Measurements from ENCODE around the gene OBSL1. TPM values are rescaled to one million over a fixed set of nuclear protein-coding genes. Genes with fewer than 3 reads are reported as not detected.
A peak's percentile ranks its signal among the peaks of the same experiment; 100 is the strongest.

Gene OBSL1
- total RNA-seq, 1 donor from 2014 or later: 43.6 TPM

DNA sequence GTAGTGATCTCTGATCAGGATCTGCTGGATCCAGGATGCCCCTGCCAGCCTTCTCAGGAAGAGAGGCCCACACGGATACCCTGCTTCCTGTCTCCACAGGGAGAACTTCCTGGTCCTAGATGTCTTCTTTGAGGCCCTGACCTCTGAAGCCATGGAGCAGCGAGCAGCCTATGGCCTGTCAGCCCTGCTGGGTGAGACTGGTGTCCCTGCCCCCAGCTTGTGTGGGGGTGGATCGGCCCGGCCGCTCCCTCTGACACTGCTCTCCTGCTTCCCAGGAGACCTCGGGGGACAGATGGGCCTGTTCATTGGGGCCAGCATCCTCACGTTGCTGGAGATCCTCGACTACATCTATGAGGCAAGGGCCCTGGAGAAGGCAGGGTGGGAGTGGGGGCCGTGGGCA, 34.4 kb downstream of the OBSL1 start:
- DNase-seq (ENCODE audit: low spot score): no peak
- ATAC-seq: no peak

DNA sequence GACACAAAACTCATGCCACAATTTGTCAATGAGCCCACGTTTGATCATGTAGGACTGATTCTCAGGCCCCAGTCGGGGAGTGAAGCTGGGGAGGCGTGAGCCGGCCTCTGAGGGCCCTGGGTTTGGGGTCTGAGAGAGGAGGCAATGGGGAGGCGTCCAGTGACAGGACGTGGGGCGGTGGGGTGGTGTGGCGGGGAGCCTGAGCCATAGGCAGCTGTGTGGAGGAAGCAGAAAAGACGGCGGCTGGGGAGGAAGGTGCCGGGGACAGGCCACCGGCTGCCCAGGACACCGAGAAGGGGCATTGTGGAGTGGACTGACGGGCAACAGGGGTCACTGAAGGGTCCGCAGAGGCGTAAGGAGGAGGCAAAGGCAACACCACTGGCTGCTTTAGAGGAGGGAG, 34.9 kb downstream of the OBSL1 start:
- ATAC-seq (no peak), DNase-seq (ENCODE audit: low spot score) (no peak)

DNA sequence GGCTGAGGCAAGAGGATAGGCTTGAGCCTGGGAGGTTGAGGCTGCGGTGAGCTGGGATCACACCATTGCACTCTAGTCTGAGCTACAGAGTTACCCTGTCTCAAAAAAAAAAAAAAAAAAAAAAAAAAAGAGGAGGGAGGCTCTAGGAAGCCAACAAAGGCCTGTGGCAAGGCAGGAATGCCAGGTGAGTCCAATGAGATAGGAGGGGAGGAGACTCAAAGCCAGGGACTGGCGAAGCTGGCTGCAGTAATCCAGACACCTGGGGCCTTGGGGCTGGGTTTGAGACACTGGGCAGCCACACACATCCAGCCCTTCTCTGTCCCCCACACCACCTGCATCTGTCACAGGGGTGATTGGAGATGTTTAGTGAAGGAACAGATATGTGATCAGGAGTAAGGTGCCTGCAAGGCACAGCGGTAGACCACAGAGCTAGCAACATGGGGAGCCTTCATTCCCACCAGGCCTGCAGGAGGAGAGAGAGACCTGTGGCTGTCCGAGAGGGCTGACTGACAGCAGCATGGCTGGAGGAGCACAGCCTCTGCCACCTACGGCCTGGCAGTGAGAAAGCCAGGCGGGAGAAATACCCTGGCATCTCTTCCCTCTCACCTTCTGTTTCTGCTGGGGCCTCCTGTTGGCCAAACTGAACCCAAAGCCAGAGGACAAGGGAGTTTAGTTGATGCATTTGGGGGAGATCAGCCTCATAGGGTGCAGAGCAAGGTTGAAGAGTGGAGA, 37.2 kb downstream of the OBSL1 start:
- ATAC-seq: no peak
- no peak for DNase-seq (ENCODE audit: low spot score)

DNA sequence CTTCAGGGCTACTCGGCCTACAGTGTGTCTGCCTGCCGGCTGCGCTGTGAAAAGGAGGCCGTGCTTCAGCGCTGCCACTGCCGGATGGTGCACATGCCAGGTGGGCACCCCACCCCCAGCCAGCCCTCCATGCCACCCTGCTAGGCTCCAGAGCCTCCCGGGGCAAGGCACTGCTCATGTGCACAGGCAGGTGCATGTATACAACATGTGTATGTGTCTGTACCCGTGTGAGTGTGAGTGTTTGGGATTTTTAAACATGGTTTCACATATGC, 39.0 kb downstream of the OBSL1 start:
- no peak for ATAC-seq
- no peak for DNase-seq (ENCODE audit: low spot score)

DNA sequence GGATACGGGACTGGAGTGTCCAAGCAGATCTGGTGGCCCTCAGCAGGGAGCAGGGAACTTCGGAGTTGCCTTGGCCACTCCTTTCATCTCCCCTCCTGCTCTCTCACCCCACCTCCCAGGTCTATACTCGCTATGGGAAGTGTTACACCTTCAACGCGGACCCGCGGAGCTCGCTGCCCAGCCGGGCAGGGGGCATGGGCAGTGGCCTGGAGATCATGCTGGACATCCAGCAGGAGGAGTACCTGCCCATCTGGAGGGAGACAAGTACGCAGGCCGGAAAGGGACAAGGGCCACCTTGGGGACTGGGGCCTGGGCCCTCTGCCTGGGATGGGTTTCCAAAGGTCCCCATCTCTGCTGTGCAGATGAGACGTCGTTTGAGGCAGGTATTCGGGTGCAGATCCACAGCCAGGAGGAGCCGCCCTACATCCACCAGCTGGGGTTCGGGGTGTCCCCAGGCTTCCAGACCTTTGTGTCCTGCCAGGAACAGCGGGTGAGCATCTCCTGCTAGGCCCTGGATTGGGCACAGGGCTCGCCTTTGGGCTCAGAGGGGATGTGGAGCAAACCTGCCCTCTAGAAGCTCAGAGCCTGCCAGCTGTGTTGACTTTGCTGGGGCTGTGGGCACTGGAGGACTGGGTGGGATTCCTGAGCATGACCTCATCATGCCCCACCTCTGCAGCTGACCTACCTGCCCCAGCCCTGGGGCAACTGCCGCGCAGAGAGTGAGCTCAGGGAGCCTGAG, 39.5 kb downstream of the OBSL1 start:
- DNase-seq (ENCODE audit: low spot score) (no peak), ATAC-seq (no peak)

DNA sequence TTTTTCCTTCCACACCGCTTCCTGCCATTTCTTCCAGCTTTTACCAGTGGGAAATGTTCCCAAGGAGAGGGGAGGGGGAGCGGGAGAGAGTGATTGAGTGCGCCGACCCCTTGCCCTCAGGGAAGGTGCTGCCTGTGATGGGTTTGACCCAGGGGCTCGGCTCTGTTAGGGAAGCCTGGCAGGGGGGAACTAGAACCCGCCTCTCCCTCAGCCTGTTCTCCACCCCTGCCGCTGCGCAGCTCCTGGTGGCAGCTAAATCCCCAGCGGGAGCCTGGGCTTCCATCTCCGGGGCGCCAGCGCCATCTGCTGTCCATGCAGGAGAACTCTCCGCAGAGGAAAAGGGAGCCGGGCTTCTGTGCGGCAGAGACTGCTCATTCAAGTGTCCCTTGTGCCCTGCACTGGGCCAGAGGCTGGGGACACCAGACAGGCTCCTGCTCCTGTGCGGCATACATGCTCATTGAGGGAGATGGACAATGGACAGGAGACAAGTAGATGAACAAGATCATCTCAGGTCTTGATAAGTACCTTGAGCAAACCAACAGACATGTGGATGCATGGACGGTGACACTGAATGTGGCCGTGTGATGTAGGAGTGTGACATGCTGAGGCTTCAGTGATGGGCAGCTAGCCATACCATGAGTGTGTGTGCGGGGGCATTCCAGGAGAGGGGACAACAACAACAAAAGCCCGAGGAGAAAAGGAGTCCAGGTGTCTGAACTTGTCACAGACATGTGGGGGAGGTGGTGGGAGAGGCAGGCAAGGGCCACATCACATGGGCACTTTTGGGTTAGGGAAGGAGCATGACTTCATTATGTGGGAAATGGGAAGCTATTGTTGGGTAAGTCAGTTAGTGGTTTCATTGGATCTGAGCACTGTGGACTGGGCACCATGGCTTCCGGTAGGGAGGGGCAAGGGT, 41.0 kb downstream of the OBSL1 start:
- peak; percentile 87 for DNase-seq (ENCODE audit: low spot score)

DNA sequence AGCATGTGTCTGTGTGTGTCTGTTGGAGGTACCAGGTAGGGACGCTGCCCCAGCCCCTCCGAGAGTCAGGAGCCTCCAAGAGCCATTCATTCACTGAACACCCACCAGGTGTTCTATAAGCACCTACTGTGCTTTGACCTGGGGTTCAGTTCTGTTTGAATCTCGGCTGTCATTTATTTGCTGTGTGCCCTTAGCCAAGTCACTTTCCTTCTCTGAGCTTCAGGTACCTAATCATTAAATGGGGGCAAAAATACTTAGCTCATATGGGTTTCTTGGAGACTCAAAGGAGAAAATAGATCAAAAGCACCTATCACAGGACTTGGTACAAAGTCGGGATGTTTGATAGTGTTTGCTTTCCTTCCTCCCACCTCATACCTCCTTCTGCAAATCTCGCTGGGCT, 43.9 kb downstream of the OBSL1 start:
- DNase-seq (ENCODE audit: low spot score) (no peak), ATAC-seq (no peak)

More for the DNA sequence above, 41.0 kb downstream of the OBSL1 start:
- peak; percentile 98 for ATAC-seq

DNA sequence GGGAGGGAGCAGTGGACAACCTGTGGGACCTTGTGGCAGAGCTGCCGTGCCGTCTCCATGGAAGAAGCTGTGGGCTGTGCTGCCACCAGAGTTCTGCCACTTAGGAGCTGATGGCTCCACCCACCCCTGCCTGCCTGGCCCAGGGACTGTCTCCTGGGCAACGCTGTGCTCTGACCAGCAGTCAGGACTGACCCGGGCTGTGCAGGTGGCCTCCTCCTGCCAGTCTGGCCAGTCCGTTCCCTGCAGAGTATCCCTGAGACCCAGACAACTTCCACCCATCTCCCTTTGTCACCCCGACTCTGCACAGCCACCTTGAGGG, 44.3 kb downstream of the OBSL1 start:
- DNase-seq (ENCODE audit: low spot score): no peak
- ATAC-seq: peak; percentile 66

DNA sequence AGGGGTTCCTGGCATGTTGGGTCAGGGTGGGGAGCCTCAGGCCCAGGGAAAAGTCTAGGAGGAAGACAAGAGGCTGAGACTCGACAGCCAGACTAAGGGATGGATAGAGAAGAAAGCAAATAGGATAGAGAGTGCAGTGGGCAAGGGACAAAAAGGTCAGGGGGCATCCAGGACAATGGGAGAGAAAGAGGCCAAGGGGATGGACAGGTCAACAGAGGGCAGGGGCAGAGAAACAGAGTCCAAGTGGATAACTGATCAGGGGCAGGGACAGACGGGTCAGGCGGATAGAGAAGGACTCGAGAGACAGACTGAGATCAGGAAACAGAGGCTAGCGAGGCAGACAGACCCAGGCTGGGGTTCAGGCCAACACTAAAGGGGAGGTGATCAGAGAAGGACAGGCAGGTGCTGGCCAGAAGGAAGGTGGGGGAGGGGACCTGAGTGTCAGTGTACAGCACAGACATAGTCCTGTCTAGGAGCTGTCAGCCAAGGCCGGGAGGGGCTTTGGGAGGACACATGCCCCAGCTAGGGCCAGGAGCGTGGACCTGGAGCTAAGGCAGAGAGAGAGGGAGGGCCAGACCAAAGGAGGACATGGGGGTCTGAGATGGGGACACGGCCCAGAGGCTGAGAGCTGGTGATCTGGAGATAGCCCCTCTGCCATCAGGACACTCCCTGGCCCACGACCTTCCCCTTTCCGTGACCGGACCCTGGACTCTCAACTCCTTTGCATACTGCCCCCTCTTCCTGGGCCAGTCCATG, 44.8 kb downstream of the OBSL1 start:
- ATAC-seq (no peak), DNase-seq (ENCODE audit: low spot score) (no peak)

DNA sequence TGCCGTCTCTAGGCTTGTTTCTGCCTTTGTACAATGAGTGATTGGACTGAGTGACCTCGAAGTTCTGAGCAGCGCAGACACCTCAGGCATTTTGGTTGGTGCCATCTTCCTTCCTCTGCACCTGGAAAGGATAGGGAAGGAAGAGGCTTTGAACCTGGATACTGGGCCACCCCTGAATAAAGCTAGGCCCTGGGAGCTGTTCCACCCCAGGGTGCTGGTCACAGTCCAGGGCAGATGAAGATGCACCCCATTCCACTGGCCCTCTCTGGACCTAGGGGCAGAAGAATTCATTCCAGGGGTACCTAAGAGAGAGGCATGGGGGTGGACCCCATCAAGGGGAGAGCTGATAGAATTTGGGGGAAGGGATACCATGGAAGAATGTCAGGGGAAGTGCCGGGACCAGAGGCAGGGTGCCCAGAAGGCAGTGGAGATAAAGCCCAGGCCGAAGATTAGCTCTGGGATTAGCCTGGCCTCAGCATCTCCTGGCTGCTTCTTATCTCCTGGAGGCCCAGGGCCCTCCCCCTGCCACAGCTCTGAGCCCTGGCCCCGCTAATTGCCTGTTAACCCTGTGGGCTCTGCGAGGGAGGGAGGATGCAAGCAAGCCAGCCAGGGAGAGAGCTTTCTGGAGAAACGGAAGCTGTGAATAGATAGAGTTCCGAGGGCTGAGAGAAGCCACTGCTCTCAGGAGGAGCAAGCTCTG, 45.7 kb downstream of the OBSL1 start:
- ATAC-seq (no peak), DNase-seq (ENCODE audit: low spot score) (no peak)

DNA sequence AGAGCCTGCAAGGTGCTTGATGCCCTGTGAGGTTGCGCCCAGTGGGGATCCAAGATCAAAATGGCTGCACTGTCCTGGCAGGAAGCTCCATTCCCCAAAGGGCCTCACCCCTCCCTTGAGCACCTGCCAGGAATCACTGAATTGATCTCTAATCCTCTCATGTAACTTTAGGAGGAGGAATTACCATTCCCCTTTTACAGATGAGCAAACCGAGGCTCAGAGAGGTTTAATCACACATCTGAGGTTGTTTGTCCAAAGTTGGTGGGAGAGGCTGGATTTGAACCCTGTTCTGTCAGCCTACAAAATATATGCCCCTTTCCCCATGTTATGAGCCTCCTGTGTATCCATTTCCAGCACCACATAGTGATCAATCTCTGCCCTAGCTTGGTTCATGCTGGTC, 46.5 kb downstream of the OBSL1 start:
- no peak for DNase-seq (ENCODE audit: low spot score)
- no peak for ATAC-seq

DNA sequence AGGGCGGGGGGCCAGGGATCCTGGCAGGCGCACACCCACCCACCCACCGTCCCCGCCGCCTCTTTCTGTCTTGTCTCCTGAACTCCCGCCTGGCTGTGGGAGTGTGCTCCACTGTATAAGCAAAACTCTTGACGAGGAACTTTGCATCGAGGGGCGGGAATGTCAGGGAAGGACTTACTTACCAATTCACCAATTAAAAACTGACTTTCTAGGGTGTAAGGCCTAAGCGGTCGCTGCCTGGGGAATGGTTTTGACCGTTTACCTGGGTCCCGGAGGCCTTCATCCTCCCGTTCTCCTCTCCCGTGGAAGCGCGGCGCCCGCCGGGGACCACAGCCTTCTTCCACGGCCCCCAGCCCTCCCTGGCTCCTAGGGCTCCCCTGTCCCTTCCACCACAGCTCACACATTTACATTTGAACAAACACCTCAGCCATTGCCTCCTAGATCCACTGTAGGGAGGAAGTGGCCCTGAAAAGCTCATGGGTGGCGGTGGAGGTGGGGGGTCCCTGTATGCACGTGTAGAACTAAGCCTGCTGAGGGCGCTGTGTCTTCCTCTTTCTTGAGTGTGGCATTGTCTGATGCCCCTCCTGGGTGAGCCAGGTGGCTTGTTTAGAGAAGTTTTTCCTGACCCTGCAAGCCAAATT, 48.2 kb downstream of the OBSL1 start:
- ATAC-seq (no peak), DNase-seq (ENCODE audit: low spot score) (no peak)

DNA sequence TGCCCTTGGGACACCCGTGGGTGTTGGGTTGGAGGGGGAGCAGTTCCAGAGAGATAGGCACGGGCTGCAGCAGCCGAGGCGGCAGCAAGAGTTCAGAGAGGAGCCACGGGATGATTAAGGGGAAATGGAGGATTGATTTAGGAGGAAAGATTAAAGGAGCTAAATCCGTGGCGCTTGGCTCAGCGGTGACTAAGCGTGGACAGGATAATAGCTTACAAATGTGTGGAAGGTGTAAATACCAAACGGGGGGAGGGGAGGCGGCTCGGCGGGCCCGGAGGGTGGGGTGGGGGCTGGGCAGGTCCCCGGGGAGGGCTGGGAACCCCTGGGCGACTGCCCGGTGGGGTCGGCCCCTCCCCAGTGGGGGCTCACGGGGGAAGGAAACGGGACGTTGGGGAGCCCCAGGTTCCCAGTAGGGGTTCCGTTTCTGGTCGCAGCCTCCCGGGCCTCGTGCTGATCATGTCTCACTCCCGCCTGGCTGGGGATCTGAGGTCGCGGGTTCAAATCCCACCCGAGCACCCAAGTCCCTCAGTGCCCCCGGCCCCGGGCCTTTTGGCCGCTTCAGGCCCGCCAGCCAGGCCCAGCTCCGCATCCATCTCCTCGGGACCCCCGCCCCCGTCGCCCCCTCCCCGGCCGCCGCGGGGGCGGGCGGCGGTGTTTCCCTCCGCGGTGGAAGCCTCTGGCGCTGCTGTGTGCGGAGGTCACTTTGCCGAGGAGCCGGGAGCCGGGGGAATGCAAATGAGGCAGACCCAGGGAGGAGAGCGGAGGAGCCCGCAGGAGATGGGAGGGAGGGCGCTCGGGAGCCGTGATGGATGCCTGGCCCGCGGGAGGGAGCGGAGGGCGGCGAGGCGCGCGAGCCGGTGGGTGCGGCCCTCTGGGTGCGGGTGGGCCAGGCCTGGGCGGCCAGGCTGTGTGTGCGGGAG, 49.0 kb downstream of the OBSL1 start:
- no peak for DNase-seq (ENCODE audit: low spot score)
- ATAC-seq: no peak

DNA sequence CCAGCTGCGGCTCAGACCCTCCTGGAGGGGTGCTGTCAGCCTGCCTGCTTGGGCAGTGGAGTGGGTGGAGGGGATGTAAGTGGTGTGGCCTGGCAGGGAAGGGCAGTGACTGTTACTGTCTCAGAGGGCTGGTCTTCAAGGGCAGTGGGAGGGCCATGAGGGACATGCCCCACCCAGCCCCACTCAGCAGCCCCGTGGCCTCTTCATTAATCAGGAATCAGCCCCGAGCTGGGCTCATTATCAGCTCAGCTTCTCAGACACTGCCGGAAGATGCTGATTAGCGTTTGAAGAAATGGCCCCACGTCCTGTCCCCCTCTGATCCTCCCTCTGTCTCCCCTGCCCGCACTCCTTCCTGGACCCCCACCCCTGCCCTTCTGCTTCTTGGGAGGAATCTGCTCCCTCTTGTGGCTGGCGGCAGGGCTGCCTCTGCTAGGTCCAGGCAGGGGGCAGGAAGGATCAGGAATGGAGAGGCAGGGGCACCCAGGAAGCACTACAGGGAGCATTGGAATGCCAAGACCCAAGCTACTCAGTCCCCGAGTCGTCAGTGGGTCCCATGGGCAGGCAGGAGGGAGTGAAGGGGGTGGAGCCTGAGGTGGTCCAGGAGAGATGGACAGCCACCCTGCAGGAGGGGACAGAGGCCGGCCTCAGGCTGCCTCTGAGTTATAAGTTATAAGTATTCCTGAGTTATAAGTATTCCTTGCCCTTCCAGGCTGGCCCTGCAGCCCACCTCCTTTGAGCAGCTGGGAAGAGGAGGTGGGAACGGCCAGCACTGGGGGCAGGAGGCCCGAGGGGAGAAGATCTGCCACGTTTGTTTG, 50.1 kb downstream of the OBSL1 start:
- ATAC-seq: peak; percentile 40
- DNase-seq (ENCODE audit: low spot score): no peak

DNA sequence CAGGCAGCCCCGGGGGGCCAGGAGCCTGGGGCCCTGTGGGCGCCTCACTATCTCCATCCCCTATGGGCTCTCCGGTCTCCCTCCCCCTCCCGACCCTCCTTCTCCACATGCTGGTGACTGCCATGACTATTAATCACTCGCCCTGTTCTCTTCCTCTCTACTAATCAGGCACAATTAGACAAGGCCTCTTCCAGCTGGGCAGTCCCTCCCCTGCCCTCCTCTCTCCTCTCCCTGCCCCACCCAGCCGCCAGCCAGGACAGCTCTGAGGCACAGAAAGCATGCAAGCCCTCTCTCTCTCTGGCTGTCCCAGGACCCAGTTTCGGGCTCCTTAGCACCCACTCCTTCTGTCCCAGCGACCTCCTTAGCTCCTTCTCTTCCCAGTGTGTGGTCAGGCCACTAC, 51.3 kb downstream of the OBSL1 start:
- DNase-seq (ENCODE audit: low spot score) (no peak), ATAC-seq (no peak)

DNA sequence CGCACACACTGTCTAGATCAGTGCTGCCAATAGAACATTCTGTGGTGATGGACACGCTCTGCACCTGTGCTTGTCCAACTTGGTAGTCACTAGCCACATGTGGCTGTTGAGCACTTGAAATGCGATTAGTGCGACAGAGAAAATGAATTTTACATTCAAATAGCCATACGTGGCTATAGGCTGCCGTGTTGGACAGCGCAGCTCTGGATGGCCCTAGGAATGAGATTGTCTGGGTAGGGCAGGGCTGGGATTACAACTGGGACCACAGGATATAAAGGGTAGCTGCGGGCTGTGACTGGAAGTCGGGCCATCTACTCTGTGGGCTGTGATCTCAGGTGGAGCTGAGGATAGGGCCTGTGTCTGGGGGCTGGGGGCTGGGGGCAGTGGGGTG, 51.8 kb downstream of the OBSL1 start:
- DNase-seq (ENCODE audit: low spot score): no peak
- ATAC-seq: no peak

DNA sequence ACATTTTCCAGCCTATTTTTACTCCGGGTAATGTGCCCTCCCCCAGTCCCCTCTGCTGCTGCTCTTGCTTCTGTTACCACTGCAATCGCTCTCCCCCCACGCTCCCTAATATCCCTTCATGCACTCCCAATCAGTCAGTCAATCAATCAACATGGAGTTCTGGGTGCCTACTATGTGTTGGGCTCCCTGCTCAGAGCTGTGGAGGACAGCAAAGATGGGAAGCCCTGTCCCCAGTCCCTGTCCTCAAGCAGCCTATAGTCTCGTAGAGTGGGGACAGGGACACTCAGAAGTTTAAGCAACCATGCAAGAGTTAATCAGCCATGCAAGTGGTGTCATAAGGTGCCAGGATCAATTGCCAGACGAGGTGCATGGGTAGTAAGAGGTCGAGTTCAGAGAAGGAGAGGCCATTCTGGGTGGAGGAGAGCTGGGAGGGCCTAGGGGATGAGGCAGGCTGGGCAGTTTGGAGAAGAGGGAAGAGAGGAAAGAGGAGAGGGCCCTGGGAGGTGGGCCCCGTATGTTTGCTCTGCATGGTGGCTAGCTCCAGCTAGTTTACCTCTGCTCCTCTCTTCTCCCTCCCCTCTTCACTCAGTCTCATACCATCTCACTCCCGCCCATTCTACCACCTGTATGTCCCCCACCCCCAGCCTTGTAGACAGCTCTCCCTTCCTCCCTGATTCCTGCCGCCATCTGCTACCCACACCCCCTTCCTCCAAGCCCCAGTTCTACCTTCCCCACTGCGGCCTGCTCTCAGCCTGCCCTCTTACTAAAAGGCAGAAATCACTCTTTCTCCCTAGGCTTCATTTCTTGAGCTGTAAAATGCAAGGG, 53.2 kb downstream of the OBSL1 start:
- DNase-seq (ENCODE audit: low spot score) (no peak), ATAC-seq (no peak)

Data from left lobe of liver (tissue), 2 donors.